Measurements from ENCODE around the gene KCNQ1OT1.

DNA sequence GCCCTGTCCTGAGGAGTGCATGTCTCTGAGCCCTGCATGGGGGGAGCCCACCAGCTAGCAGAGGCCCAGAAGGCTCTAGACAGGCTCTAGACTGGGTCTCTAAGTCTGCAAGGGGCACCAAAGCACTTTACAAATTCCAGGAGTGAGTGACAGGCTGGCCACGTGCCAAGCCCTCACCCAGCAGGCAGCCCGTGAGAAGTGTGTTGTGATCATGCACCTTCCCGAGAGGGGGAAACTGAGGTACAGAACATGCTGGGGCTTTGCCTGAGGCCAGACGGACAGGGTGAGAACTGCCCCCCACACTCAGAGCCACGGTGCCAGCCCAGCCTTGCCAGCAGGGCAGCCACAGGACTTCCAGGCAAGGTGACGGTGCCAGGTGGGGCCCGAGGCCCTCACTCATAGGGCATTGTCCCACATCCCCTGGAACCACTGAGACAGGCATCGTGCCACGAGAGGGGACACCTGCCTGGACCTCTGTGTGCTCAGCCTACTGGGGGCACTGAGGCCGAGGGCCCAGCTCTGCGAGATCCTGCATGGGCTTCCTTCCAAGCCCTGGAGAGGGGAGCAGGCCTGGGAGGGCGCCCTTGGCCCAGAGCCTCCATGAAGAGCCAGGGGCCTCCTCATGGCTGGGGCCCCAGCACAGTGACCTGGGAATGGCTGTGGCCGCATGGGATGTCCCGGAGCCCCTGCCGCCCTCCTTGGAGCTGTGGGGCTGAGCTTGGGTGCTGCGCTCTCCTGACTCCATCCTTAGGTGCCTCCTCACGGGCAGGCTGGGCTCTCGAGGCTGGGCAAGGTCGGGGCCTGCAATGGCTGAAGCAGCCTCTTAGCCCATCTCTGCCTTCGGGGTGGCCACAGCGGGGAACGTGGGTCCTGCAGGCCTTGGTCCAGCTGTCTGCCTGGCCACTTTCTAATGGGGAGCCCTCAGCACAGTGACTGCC is 121.5 kb downstream of the KCNQ1OT1 start:
- no peak for TF ChIP-seq POLR2A (IDR thresholded peaks at IDR 0.05; ENCODE audit: low read depth, low read length)
- TF ChIP-seq, protein P1, sequence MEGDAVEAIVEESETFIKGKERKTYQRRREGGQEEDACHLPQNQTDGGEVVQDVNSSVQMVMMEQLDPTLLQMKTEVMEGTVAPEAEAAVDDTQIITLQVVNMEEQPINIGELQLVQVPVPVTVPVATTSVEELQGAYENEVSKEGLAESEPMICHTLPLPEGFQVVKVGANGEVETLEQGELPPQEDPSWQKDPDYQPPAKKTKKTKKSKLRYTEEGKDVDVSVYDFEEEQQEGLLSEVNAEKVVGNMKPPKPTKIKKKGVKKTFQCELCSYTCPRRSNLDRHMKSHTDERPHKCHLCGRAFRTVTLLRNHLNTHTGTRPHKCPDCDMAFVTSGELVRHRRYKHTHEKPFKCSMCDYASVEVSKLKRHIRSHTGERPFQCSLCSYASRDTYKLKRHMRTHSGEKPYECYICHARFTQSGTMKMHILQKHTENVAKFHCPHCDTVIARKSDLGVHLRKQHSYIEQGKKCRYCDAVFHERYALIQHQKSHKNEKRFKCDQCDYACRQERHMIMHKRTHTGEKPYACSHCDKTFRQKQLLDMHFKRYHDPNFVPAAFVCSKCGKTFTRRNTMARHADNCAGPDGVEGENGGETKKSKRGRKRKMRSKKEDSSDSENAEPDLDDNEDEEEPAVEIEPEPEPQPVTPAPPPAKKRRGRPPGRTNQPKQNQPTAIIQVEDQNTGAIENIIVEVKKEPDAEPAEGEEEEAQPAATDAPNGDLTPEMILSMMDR (conservative IDR thresholded peaks at IDR 0.05; ENCODE audit: low read depth, low read length) = no peak
- no peak for TF ChIP-seq CEBPB (IDR thresholded peaks at IDR 0.05; ENCODE audit: low read depth, low read length)
- no peak for TF ChIP-seq FOS (IDR thresholded peaks at IDR 0.05; ENCODE audit: low read depth, low read length)
- TF ChIP-seq NFE2L2 (IDR thresholded peaks at IDR 0.05; ENCODE audit: low read depth, low read length) = no peak
- TF ChIP-seq, protein P2, sequence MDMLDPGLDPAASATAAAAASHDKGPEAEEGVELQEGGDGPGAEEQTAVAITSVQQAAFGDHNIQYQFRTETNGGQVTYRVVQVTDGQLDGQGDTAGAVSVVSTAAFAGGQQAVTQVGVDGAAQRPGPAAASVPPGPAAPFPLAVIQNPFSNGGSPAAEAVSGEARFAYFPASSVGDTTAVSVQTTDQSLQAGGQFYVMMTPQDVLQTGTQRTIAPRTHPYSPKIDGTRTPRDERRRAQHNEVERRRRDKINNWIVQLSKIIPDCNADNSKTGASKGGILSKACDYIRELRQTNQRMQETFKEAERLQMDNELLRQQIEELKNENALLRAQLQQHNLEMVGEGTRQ (IDR thresholded peaks at IDR 0.05; ENCODE audit: low read depth, low read length) = no peak
- TF ChIP-seq BHLHE40 (IDR thresholded peaks at IDR 0.05; ENCODE audit: low read depth, low read length) = no peak
- no peak for TF ChIP-seq RAD21 (IDR thresholded peaks at IDR 0.05; ENCODE audit: low read length)
- TF ChIP-seq SMC3 (IDR thresholded peaks at IDR 0.05; ENCODE audit: low read depth, low read length) = no peak
- no peak for TF ChIP-seq MAFK (IDR thresholded peaks at IDR 0.05; ENCODE audit: low read depth, low read length)
- no peak for TF ChIP-seq RFX5 (IDR thresholded peaks at IDR 0.05; ENCODE audit: low read depth, low read length)
